GM19468 (cell line): ENCODE measurements around the gene NUDT16.

Experiments used
- ATAC-seq: cut with Tn5 transposase; IDR thresholded peaks from one replicate; pipeline ENCODE4 v1.9.1; 2021; ENCODE audit warnings: mild to moderate bottlenecking, moderate library complexity, moderate number of reproducible peaks; ENCODE audit not compliant: unreplicated experiment; ENCODE audit errors: extremely low read depth

NUDT16 gene

DNA sequence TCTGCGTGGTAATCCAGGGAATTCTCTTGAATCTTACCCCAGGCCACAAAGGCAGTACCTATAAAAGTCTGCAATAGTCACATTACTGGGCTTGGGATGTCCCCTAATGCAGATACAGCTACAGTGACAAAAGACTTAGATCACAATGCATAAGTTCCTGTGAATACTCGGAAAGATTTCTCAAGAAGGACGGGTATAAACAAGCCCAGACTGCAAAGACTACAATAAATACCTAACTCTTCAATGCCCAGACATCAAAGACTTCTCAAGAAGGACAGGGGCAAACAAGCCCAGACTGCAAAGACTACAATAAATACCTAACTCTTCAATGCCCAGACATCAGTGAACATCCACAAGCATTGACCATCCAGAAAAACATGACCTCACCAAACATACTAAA is 50.9 kb downstream of the NUDT16 start:
- ATAC-seq, result no peak

DNA sequence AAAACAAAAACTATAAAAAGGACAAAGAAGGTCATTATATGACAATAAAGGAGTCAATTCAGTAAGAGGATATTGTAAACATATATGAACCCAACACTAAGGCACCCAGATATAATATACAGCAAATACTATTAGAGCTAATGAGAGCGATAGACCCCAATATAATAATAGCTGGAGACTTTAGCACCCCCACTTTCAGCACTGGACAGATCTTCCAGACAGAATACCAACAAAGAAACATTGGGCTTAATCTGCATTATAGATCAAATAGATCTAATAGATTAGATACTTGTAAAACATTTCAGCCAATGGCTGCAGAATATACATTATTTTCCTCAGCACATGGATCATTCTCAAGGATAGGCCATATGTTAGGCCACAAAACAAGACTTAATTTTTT is 53.4 kb downstream of the NUDT16 start:
- no peak for ATAC-seq
